NCI-H2171 (cell line): ENCODE measurements around the gene TESMIN.

Experiments
- DNase-seq: peaks from one replicate; lab custom pipeline; 2025; lab: John Stamatoyannopoulos, UW

TESMIN gene

GRCh38 chr11:68709062-68709461 is 42.3 kb downstream of the TESMIN start:
- no peak for DNase-seq

DNA sequence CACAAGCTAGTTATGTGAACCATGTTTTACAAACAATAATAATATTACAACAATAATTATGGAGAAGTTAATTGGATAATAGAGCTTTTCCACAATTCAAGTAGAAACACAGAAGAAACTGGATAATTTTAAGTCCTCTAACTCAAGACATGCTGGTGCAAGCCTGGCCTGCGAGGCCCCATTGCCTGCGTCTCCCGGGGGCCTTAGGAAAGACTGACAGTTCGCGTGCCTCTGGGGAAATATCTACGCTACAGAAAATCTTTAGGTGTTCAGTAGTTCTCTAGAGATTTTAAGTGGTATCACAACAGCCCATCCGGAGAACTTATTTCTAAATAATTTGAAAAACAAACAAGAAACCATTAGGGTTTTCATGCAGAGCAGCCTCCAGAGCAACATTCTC is 43.8 kb downstream of the TESMIN start:
- DNase-seq, result no peak

DNA sequence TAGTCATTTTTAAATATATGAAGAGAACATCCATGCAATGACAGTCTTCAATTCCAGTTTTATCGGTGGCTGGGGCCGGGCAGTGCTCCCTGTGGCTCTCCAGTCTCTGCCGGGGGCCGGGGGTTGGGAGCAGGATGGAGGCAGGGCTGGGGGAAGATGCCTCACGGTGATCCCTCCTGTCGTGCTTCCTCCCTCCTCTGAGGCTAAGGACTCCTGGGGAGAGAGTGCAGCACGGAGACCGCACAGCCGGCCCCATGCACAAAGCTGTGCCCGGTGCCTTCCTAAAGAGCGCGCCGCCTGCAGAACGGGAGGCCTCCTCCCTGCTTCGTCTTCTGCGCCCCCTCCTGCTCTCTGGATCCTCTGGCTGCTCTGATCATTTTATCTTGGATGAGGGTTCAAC is 46.4 kb downstream of the TESMIN start:
- DNase-seq, result no peak

DNA sequence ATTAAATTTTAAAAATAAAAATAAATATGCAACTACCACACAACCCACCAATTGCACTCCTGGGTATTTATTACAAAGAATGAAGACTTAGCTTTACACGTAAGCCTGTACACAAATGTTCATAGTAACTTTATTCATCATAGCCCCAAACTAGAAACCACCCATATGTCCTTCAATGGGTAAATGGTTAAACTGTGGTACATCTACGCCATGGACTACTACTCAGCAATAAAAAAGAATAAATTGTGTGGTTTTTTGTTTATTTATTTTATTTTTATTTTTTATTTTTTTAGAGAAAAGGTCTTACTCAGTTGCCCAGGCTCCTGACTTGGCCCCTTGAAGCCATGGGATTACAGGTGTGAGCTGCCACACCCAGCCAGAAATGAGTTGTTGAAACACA is 52.3 kb downstream of the TESMIN start:
- DNase-seq, result no peak

- DNase-seq, result no peak
Measured at GRCh38 chr11:68695531-68695930, 55.8 kb downstream of the TESMIN start.

GRCh38 chr11:68694431-68695297 is 56.7 kb downstream of the TESMIN start:
- no peak for DNase-seq

GRCh38 chr11:68693484-68693882 is 57.8 kb downstream of the TESMIN start:
- no peak for DNase-seq

DNA sequence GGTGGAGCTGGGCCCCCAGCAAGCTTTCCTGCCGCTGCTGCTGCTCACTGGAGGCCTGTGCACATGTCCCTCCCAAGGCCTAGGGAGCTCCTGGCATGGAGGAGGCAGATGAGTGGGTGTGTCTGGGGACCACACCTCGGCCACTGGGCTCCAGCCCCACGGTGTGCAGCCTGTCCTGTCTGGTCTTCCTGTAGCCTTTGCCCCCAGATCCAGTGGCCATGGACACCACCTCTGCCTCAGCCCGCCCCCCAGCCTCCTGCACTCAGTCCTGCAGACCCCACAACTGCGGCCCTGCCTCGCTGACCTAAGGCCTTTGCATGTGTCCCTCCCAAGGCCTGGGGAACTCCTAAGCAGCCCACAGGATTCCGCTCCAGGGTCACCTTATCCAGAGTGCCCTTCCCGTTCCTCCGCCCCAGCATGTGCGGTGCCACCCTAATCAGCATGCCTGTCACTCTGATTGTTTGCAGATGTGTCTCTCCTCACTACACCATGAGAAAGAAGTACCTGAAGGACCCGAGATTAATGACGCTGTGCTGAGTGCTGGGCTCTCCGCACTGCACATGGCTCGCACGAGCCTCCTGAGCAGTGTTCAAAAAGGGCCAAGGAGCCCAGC is 58.3 kb downstream of the TESMIN start:
- DNase-seq, result no peak

- DNase-seq, result no peak
Measured at GRCh38 chr11:68692115-68692514, 59.2 kb downstream of the TESMIN start.

GRCh38 chr11:68691402-68691784 is 59.9 kb downstream of the TESMIN start:
- no peak for DNase-seq

DNA sequence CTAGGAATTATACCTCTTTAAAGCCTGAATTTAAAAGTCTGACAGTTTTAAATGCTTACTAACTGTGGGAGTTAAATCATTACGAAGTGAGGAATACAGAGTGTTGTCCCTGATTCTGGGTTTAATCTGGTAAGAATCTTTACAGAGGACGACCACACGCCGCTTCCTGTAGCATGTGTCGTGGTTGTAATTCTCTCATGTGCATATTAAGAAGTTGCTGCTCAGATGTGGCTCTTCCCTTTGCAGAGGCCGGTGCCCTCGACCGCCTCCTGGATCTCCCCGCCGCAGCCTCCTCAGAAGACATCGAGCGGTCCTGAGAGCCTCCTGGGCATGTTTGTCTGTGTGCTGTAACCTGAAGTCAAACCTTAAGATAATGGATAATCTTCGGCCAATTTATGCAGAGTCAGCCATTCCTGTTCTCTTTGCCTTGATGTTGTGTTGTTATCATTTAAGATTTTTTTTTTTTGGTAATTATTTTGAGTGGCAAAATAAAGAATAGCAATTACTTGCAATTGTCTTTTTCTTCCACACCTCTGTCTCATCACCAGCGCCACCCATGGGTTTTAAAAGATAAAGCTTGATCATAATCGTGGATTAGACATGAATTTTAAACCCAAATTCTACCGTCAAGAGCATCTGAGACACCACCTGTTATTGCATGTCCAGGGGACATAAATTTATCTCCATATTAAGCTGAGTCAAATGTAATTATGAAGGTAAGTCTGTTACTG is 60.5 kb downstream of the TESMIN start:
- DNase-seq, result no peak

DNA sequence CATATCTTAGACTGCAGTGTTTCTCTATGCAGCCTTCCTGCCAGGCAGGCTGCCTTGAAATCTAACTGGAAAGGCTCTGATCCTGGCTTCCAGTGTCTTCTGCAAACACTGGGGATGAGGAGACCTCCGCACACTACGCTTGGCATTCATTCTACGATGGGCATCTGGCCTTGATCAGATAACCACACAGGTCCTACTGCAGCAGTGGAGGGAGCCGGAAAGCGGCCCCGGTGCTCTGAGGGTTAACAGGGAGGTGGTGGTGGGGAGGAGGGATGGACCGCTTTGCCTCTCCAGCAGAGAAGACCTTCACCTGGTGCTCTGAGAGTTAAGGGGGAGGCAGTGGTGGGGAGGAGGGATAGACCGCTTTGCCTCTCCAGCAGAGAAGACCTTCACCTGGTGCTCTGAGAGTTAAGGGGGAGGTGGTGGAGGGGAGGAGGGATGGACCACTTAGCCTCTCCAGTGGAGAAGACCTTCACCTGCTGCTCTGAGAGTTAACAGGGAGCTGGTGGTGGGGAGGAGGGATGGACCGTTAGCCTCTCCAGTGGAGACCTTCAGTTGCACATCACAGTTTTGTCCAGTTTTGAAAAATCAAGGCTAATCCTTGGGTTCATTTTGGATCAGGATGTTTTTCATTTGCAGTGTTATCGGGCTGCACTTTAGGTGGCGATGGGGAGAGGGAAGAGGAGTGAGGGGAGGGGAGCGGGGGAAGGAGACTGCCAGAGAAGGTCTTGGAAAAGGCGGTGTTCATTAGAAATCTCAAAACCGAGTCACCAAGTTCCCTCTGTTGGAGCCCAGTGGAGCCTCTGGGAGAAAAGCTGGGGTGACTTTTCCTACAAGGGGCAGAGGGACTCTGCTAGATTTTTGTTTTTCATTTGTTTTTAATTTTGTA is 61.3 kb downstream of the TESMIN start:
- no peak for DNase-seq

DNA sequence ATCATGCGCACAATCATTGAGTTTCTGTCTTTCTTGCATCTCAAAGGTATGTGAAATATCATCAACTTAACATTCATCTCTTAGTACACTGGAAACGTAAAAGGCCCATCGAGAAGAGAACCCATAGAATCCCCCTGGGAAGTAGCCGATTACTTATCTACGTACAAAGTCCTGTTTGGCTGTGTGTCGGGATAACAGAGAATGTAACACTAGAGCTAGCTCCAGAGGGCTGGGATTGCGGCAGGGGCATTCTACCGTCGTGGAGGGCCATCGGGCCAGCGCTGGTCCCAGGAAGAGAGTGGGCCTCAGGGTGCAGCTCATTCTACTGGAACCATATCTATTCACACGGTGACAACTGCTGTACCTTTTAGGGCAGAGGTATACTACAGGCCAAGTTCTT is 62.4 kb downstream of the TESMIN start:
- no peak for DNase-seq

GRCh38 chr11:68687986-68688385 is 63.3 kb downstream of the TESMIN start:
- no peak for DNase-seq

GRCh38 chr11:68687311-68687710 is 64.0 kb downstream of the TESMIN start:
- DNase-seq, result no peak

DNA sequence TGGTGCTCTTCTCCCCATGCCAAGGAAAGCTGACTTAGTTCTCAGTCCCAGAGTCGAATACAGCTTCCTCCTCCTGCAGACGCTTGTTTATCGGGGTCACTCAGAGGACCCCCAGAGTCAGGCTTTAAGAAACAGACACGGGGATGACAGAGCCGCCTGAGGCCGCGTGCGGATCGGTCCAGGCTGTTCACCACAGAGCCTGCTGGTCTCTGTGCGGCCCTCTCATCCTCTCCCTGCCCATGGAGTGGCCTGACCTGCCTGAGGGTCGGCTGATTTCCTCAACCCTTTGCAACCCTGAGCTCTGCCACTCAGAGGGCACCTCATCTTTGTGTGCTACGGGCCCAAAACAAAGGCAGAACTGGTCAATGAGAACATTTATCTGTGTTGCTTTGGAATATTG is 64.8 kb downstream of the TESMIN start:
- no peak for DNase-seq

GRCh38 chr11:68685656-68686380 is 65.5 kb downstream of the TESMIN start:
- DNase-seq, result no peak

- no peak for DNase-seq
Measured at GRCh38 chr11:68684385-68685356, 66.6 kb downstream of the TESMIN start, which contains the start of gene GAL. Gene GAL, plus strand, starts transcription at chr11:68684544. Its CDS starts 380 bp downstream, at chr11:68684924.

GRCh38 chr11:68683536-68684384 is 67.6 kb downstream of the TESMIN start:
- DNase-seq, result no peak
